ENCODE measurements around the gene PSMB8.

Gene PSMB8

GRCh38 chr6:32803416-32803815 is 40.4 kb downstream of the PSMB8 start:
- in situ Hi-C loops (cut with MboI; ENCODE audit: low sequenced_read_pairs): no loop called here

DNA sequence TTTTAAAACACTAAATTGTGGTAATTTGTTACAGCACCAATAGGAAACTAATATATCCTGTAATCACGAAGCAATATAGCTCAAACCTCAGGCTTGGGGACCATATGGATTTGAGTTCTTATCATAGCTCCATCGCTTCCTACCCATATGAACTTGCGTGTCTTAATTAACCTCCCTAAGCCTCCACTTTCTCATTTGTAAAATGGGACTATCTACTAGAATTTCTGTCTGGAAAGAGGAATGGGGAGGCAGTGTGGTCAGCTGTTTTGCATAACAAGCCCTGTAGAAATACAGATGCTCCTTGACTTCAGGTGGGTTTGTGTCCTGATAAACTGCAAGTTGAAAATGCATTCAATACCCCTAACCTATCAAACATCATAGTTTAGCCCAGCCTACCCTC is 44.1 kb downstream of the PSMB8 start:
- in situ Hi-C loops (cut with MboI; ENCODE audit: low sequenced_read_pairs): loop anchor here (10.0 kb wide), 1 partner anchor 385 kb away; no protein-coding TSS in a partner anchor

DNA sequence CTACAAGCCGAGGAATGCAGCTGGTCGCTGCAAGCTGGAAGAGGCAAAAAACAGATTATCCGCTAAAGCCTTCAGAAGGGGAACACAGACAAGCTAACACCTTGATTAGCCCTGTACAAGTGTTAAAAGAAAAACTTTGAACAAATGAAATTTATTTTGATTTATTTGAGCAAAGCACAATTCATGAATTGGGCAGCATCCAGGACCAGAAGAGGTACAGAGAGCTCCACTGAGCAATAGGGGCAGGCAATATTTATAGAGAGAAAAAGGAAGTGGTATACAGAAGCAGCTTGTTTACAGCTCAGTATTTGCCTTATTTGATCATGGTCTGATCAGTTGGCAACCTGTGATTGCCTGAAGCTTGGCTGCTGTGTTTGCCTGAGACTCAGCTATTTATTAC is 44.7 kb downstream of the PSMB8 start:
- in situ Hi-C loops (cut with MboI; ENCODE audit: low sequenced_read_pairs): loop anchor here (10.0 kb wide), 1 partner anchor 384 kb away; no protein-coding TSS in a partner anchor

- in situ Hi-C loops (cut with MboI; ENCODE audit: low sequenced_read_pairs): loop anchor here (10.0 kb wide), 1 partner anchor 382 kb away; no protein-coding TSS in a partner anchor
Observed at GRCh38 chr6:32796848-32797776, 46.7 kb downstream of the PSMB8 start.

GRCh38 chr6:32794510-32794909 is 49.3 kb downstream of the PSMB8 start:
- in situ Hi-C loops (cut with MboI; ENCODE audit: low sequenced_read_pairs): loop anchor here (10.0 kb wide), 1 partner anchor 380 kb away; no protein-coding TSS in a partner anchor

DNA sequence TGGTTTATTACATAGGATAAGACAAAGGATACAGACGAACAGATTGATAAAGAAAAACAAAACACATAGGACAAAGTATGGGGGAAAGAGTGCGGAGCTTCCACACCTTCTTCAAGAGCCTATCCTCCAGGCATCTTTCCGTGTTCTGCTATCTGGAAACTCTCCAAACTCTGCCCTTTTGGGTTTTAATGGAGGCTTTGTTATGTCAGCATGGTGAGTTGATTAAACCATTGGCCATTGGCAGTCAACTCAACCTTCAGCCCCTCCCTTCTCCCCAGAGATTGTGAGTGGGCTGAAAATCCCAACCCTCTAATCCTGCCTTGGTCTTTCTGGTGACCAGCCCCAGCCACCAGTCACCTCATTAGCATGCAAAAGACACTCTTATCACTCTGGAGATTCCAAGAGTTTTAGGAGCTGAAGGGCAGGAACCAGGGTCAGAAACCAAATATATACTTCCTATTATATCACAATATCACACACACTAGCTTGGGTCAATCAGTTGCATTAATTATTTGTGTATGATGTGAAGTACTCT is 50.9 kb downstream of the PSMB8 start:
- in situ Hi-C loops (cut with MboI; ENCODE audit: low sequenced_read_pairs): loop anchor here (10.0 kb wide), 1 partner anchor 378 kb away; no protein-coding TSS in a partner anchor
